GM21526 (cell line): ENCODE measurements around the gene SOX14.

ENCODE experiments used
- ATAC-seq: cut with Tn5 transposase; IDR thresholded peaks from one replicate; pipeline ENCODE4 v1.9.1; 2021; ENCODE audit warnings: moderate library complexity; ENCODE audit not compliant: unreplicated experiment, low FRiP score

SOX14 gene

DNA sequence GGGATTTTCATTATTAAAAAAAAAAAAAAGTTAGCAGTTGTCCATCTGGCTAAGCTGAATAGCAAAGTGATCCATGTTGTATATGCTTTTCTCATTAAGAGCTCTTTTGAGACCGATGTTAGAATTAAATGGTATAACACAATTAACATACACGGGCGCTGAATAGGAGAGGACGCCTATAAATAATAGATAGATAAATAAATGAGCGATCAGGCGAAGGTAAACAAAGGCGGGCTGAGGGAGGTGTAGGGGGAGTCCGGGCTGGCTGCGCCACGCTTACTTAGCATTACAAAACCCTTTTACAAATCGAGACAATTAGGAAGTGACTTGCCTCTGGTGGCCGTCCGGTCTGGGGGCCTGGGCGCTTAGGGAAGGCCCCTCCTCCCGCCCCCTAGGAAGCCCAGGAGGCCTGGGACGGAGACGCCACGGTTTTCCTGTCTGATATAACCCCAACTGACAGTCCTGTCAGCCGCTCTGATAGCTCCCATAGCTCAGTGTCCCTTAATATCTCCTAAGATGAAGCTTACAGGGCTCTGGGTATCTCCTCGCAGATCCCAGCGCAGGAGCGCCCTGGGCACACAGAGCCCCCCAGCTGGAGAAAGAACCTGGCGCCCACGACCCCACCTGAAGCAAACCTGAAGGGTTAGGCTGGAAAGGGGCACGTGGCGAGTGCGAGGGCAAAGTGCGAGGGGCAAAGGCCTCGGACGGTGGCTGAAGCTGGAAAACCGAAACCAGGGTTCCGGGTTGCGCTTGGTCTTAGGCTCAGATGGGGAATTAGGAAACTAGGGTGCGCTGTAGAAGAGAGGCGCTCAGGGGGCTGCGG lies 3.6 kb downstream of the SOX14 start:
- no peak for ATAC-seq

- ATAC-seq: no peak
Observed at GRCh38 chr3:137768361-137769321, 4.5 kb downstream of the SOX14 start.

- ATAC-seq: no peak
Observed at GRCh38 chr3:137769322-137770065, 5.4 kb downstream of the SOX14 start.

GRCh38 chr3:137770066-137770834 lies 6.1 kb downstream of the SOX14 start:
- ATAC-seq: no peak

- no peak for ATAC-seq
Observed at GRCh38 chr3:137770835-137771399, 6.8 kb downstream of the SOX14 start.

DNA sequence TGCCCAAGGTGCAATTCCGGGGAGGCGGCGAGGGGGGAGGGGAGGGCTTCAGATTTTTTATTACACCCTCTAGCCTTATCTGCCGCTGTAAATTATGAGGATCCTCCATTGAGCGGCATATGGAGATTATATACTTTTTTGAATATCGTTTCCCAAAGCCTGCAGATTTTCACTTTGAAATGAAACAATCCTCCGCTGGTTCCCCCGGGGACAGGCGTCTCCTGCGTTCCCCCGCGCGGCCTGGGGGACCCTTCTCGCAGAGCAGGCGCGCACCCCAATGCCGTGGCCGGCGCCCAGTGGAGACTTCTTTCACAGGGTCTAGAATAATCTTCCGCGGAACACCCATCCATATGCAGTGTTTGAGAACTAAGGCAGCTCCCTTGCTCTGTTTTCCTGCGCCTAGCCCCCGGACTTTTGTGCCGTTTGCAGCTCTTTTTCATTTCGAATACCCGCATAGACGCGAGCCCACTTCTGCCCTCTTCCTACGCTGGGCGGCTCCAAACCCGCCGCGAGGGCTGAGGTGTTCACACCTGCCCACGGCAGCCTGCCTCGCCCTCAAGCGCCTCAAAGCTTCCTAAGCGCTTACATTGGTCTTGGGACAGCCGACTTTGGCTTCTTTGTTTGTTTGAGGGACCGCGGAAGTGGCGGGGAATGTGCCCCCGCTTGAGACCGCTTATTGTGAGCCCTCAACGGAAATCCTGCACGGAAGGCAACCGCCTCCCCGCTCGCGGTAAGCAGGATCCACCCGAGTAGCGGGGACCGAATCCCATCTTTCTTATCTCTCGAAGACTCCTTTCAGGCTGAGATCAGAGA lies 7.5 kb downstream of the SOX14 start:
- ATAC-seq: no peak

- no peak for ATAC-seq
Observed at GRCh38 chr3:137772214-137772955, 8.3 kb downstream of the SOX14 start.

- ATAC-seq: no peak
Observed at GRCh38 chr3:137778941-137779340, 14.8 kb downstream of the SOX14 start.

- no peak for ATAC-seq
Observed at GRCh38 chr3:137787529-137787928, 23.4 kb downstream of the SOX14 start.

GRCh38 chr3:137789236-137789635 lies 25.1 kb downstream of the SOX14 start:
- no peak for ATAC-seq

GRCh38 chr3:137792626-137793271 lies 28.6 kb downstream of the SOX14 start:
- no peak for ATAC-seq

- no peak for ATAC-seq
Observed at GRCh38 chr3:137796993-137797392, 32.9 kb downstream of the SOX14 start.

- ATAC-seq: no peak
Observed at GRCh38 chr3:137803215-137803614, 39.1 kb downstream of the SOX14 start.

GRCh38 chr3:137807998-137808397 lies 43.9 kb downstream of the SOX14 start:
- ATAC-seq: no peak

GRCh38 chr3:137809509-137809908 lies 45.4 kb downstream of the SOX14 start:
- ATAC-seq: no peak

GRCh38 chr3:137812023-137812422 lies 47.9 kb downstream of the SOX14 start:
- no peak for ATAC-seq

- no peak for ATAC-seq
Observed at GRCh38 chr3:137815251-137815650, 51.1 kb downstream of the SOX14 start.
